ENCODE results near the gene HRH1.
"Not testable (repeated sequence)": the region's sequence is repeated elsewhere in the genome, so short reads cannot be mapped to it uniquely, and the experiment has no call there.

HRH1 gene

GRCh38 chr3:11154036-11154952 is at the start of gene HRH1:
Gene HRH1, plus strand, starts transcription at chr3:11154493. Its CDS starts 104,545 bp downstream, at chr3:11259038.
- DNase-seq, result no peak

GRCh38 chr3:11113316-11113715 is 41.0 kb upstream of the HRH1 start:
- DNase-seq, result not testable (repeated sequence)

GRCh38 chr3:11115548-11115947 is 38.7 kb upstream of the HRH1 start:
- DNase-seq, result no peak

- DNase-seq, result no peak
Observed at GRCh38 chr3:11116336-11117059, 37.8 kb upstream of the HRH1 start.

GRCh38 chr3:11117591-11117990 is 36.7 kb upstream of the HRH1 start:
- DNase-seq, result no peak

- DNase-seq, result no peak
Observed at GRCh38 chr3:11118181-11118682, 36.1 kb upstream of the HRH1 start.

- DNase-seq, result peak; percentile 20
Observed at GRCh38 chr3:11120091-11120805, 34.0 kb upstream of the HRH1 start.

GRCh38 chr3:11126653-11127052 is 27.6 kb upstream of the HRH1 start:
- no peak for DNase-seq

GRCh38 chr3:11128682-11129632 is 25.3 kb upstream of the HRH1 start:
- no peak for DNase-seq

- DNase-seq, result no peak
Observed at GRCh38 chr3:11130385-11130784, 23.9 kb upstream of the HRH1 start.

GRCh38 chr3:11131371-11131770 is 22.9 kb upstream of the HRH1 start:
- DNase-seq, result no peak

- DNase-seq, result not testable (repeated sequence)
Observed at GRCh38 chr3:11131886-11132285, 22.4 kb upstream of the HRH1 start.

- DNase-seq, result no peak
Observed at GRCh38 chr3:11132861-11133260, 21.4 kb upstream of the HRH1 start.

- no peak for DNase-seq
Observed at GRCh38 chr3:11134794-11135193, 19.5 kb upstream of the HRH1 start.

- no peak for DNase-seq
Observed at GRCh38 chr3:11136116-11136515, 18.2 kb upstream of the HRH1 start.

GRCh38 chr3:11136830-11137626 is 17.3 kb upstream of the HRH1 start:
- DNase-seq, result no peak

- DNase-seq, result no peak
Observed at GRCh38 chr3:11137627-11137959, 16.7 kb upstream of the HRH1 start.

- DNase-seq, result no peak
Observed at GRCh38 chr3:11138371-11138770, 15.9 kb upstream of the HRH1 start.

GRCh38 chr3:11140030-11140712 is 14.1 kb upstream of the HRH1 start:
- peak; percentile 97 for DNase-seq

GRCh38 chr3:11140713-11141104 is 13.6 kb upstream of the HRH1 start:
- no peak for DNase-seq

- DNase-seq, result no peak
Observed at GRCh38 chr3:11143476-11143875, 10.8 kb upstream of the HRH1 start.

All from GF-D8 (cell line).